Retina (tissue), 1 donor: Measurements from ENCODE around the gene UBE2E3.

Experiments used
- DNase-seq: peaks from one replicate; pipeline ENCODE4 v3.0.0-alpha.2; 2016

Gene UBE2E3

GRCh38 chr2:180979749-180980105 lies 678 bp upstream of the UBE2E3 start:
- DNase-seq: no peak

GRCh38 chr2:180980943-180981911 lies 822 bp downstream of the UBE2E3 start:
- DNase-seq: peak; percentile 75

GRCh38 chr2:180983468-180984242 lies 3.2 kb downstream of the UBE2E3 start:
- DNase-seq: peak; percentile 75

- DNase-seq: no peak
Measured at GRCh38 chr2:180985771-180986395, 5.5 kb downstream of the UBE2E3 start.

- no peak for DNase-seq
Measured at GRCh38 chr2:180987146-180987545, 6.7 kb downstream of the UBE2E3 start.

GRCh38 chr2:180990337-180990736 lies 9.9 kb downstream of the UBE2E3 start:
- DNase-seq: no peak

- no peak for DNase-seq
Measured at GRCh38 chr2:180990794-180991193, 10.4 kb downstream of the UBE2E3 start.

- DNase-seq: no peak
Measured at GRCh38 chr2:180991361-180991760, 11.0 kb downstream of the UBE2E3 start.

- DNase-seq: no peak
Measured at GRCh38 chr2:180991820-180992219, 11.4 kb downstream of the UBE2E3 start.

GRCh38 chr2:180992994-180993393 lies 12.6 kb downstream of the UBE2E3 start:
- DNase-seq: no peak

GRCh38 chr2:180999274-180999964 lies 19.0 kb downstream of the UBE2E3 start:
- DNase-seq: no peak

GRCh38 chr2:181004647-181005325 lies 24.4 kb downstream of the UBE2E3 start:
- no peak for DNase-seq

GRCh38 chr2:181005326-181005655 lies 24.9 kb downstream of the UBE2E3 start:
- DNase-seq: no peak

- DNase-seq: no peak
Measured at GRCh38 chr2:181005809-181006208, 25.4 kb downstream of the UBE2E3 start.

GRCh38 chr2:181007086-181007837 lies 26.9 kb downstream of the UBE2E3 start:
- no peak for DNase-seq

- no peak for DNase-seq
Measured at GRCh38 chr2:181008407-181008806, 28.0 kb downstream of the UBE2E3 start.

- no peak for DNase-seq
Measured at GRCh38 chr2:181021199-181021789, 40.9 kb downstream of the UBE2E3 start.

GRCh38 chr2:181022652-181023051 lies 42.2 kb downstream of the UBE2E3 start:
- DNase-seq: peak; percentile 19

GRCh38 chr2:181025004-181025403 lies 44.6 kb downstream of the UBE2E3 start:
- no peak for DNase-seq

- DNase-seq: no peak
Measured at GRCh38 chr2:181036445-181036844, 56.0 kb downstream of the UBE2E3 start.
